HK-2 (cell line): Measurements from ENCODE around the gene SRPK3.

ENCODE experiments used
- DNase-seq: peaks from one replicate; pipeline ENCODE4 v3.0.0-alpha.2; 2018; ENCODE audit not compliant: unreplicated experiment

SRPK3 gene

DNA sequence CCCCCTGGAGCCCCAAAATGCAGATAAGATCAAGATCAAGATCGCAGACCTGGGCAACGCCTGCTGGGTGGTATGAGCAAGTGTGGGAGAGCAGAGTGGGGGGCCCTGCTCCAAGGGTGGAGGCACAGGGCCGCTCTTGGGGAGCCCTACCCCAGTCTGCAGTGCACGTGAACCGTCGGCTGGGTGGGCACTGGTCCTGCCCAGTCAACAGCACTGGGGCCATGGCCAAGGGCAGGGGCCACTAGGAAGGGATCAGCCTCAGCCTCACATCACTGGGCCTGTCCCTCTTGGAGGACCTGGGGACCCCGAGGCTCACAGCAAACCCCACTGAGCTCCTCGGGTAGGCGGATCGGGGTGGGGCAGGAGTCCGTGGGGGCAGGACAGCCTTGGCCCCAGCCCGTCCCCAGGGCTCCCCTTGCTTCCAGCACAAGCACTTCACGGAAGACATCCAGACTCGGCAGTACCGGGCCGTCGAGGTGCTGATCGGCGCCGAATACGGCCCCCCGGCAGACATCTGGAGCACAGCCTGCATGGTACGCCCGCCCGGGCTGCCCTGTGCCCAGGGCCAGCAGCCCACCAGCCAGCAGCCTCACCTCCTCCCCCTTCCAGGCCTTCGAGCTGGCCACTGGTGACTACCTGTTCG is 3.6 kb downstream of the SRPK3 start:
- no peak for DNase-seq

DNA sequence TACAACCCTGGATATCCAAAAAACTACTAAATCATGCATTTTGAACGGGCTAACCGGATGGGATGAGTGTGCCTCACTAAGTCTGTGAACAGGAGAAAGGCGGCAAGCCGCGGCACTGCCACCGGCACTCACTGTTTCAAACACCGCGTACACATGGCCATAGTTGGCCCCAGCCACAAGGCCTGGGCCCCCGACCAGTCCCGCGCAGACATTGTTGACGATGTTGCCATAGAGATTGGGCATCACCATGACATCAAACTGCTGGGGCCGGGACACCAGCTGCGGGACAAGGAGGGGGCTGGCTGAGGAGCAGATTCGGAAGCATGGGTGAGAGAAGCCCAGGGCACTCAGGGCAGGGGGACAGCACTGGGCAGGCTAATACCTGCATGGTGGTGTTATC is 5.8 kb downstream of the SRPK3 start:
- no peak for DNase-seq

DNA sequence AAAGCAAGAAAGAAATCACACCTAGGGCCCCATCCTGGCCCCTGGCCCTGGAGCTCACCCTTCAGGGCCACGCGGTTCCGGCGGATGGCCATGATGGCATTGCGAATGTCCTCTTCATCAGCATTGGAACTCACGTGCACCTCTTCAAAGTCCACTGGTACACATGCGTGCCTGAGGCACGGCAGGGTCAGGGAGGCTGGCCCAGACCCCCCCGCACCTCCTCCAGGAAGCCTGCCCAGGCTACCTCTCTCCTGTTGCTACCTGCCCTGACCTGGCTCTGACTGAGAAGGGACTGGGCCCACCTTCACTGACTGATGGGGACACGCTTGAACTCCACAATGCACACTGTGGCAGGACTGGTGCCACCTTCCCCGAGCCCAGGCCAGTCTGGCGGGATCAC is 8.8 kb downstream of the SRPK3 start:
- DNase-seq = no peak

DNA sequence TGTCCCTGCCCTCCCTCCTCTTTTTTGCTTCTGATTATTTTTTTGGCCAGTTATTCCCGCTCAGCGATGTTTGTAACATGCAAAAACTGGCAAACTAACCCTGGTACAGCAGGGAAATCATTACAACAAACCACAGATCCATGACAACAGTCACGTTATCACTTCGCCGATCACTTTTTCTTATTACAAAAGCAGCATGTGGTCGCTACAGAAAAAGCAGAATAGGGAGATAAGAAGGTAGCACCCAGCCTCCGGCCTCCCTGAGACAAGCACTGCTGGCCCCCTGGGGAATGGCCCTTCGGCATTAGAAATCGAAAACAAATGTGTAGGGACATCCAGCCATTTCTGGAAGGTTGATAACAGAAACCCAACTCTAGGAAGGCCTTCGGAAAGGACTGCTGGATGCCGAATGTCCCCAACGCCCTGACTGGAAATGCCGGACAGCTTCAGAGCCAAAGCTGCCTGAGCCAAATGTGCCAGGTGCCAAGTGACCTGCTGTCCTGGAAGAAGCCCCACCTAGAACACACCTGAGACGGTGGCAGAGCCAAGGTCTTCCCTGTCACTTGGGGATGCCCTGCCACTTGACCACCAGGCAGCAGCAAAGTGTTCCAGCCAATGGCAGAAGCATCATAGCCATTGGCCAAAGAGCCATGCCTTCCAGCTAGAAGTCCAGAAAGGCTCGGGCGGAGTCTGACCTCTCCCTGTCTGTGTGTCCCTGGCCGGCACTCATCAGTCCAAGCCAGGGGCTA is 10.4 kb downstream of the SRPK3 start:
- DNase-seq = no peak

DNA sequence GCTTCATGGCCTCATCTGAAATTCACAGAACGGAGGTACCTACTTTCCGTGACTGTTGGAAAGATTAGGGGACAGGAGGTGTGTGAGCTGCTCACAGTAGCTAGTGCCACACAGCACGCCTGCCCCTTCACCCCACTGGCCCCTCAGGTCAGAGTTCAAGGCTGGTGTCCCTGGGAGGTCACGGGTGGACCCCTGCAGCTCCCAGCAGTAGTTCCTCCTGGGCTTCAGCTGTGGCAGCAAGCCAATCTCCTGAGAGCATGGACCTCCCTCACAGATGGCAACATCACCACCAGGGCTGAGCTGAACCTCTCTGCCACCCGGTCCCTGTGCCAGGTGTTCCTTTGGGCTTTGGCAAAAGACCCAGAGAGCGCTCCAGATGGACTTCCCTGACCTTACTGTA is 11.5 kb downstream of the SRPK3 start:
- DNase-seq = no peak

DNA sequence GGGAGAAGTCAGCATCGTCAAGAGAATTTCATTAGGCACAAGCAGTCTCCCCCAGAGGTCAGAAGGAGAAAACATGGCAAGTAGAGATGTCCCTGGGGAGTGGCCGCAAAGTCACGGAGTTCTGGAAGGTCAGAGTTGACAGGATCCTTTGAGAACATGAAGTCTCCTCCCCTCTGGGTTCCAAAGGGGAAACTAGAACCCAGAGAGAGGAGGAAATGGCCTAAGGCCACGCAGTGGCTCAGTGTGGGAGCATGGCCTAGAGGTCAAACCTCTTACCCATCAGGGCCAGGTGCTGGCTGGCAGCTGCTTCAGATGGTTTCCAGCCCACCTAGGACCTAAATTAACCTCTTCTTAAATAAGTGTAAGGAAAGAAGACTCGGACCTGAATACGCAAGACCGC is 12.4 kb downstream of the SRPK3 start:
- no peak for DNase-seq

DNA sequence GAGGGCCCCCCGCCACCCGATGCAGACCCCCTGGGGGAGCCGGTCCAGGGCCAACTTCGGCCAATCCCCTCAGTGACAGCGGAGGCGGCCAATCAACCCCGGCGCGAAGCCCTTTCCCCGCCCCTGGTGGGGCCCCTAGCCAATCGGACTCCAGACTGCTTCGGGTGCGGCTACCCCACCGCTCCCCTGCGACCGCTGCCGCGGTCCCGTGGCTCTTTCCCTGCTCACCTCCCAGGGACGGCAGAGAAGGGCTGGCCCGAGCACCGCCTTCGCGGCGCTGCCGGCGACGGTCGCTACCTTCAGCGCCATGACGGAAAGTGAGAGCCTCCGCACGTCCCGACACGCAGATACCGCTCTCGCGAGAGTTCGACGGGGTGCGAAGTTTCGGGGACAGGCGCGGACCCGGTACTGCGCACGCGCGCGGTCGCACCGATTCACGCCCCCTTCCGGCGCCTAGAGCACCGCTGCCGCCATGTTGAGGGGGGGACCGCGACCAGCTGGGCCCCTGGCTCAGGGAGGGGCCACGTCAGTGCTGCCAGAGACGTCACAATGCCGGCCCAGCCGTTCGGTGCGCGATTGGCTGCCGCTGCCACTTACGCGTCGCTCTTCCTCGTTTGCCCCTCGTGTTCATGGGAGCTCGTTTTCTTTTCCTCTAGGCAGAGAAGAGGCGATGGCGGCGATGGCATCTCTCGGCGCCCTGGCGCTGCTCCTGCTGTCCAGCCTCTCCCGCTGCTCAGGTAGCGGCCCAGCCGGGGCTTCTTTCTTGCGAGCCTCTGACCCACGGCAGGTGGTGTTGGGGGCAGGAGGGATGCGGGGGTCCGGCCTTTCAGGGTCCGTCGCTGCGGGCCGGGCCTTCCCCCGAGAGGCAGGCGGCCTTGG is 13.4 kb downstream of the SRPK3 start, which contains the start of the genes IDH3G and SSR4:
Gene IDH3G, minus strand, starts transcription at position 358 of the 879 bp plus-strand sequence. Its CDS starts 49 bp downstream, at position 309.
Gene SSR4, plus strand, starts transcription at position 651 of the 879 bp plus-strand sequence. Its CDS starts 20 bp downstream, at position 671.
- peak; percentile 94 for DNase-seq

DNA sequence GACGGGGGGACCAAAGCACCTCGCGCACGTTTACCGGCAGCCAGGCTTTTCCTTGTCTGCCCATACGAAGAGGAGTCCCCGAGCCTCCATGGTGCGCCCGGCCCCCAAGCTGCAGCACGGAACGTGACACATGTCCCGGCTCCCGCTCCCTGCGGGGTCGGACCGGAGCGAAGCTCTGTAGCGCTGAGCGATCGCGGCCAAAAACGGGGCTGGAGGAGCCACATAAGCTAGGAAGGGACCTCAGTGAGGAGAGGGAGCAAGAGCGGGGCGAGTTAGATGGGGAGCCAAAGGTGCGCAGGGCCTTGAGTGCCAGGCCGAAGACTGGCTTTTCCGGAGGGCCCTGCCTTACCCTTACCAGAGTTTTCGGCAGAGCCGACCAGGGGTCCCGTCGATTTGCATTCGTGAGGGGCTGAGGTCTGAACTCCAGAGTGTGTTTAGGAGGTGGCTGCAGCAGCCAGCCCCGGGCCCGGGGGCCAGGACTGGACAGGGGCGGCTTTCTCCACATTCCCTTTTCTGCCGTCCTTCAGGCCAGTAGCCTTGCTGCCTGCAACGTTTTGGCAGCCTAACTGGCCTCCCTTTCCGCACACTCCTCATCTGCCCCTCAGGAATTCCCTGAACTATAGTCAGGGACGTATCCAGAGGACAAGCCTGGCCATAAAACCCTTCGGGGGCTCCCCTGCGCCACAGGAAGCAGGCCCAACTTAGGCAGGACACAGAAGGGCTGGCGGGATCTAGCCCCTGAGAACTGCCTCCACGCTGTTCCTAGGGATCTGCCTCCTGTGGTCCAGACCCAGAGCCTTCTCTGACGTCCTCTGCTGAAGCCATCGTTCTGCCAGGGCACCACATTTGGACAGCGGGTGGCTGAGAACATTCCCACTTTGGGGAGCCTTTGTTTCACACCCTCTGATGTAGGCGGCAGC is 14.3 kb downstream of the SRPK3 start:
- no peak for DNase-seq

DNA sequence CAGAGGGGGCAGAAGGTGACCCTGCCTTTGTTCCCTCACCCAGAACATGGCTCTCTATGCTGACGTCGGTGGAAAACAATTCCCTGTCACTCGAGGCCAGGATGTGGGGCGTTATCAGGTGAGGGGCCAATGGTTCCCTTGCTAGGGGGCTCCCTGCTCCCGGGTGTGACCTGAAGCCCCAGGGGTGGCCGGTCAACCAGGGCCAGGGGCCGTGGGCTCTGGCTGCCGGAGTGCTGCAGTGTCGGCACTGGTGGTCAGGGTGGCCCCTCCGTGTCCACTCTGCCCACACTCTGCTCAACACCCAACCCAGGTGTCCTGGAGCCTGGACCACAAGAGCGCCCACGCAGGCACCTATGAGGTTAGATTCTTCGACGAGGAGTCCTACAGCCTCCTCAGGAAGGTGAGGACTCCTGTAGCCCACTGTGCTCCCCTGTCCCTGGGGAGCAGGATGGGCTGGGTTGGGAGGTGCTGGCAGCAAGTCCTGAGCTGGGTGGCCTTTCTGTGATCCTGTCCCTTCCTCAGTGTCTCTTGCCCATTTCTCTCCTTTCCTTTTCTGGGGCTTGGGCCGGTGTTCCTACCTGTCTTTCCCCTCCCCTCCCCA is 16.7 kb downstream of the SRPK3 start:
- no peak for DNase-seq

DNA sequence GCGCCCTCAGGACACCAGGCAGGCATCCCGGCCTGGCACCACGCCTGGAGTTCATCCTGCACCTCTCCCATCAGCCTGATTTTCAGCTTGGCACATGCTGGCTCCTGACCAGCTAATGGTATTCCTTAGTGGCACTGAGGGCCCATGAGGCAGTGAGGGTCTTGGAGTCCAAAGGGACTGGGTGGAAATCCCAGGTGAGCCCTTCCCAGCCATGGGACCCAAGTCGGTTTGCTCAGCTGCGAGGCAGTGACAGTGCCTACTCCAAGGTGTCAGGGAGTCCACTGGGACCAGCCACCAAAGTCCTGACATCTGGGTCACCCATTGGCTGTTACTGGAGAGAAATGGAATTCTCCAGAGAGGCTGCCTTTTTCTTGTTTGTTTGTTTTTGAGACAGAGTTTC is 18.5 kb downstream of the SRPK3 start:
- no peak for DNase-seq

DNA sequence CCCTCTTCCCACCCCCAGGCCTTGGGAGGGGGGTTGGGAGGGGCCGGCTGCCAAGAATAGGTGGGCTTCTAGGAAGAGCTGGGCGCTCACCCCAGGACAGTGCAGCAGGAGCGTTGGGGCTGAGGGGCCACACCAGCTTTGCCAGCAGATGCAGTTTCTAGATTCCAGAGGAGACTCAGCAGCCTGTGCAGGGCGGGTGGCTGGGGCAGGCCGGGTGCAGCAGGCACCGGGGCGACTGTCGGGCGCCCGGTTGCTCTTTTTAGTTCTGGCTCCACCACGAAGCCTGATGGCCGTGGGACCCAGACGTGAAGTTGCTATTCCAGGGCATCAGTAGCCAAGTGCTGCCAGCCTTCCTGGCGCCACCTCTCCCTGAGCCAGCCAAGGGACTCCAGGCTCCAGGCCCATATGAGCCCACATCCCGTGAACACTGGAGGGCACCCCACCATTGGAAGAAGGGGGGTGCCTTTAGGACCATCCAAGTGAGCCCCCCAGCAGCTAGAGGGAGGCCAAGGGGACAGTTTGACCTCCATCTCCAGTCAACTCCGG is 19.4 kb downstream of the SRPK3 start:
- no peak for DNase-seq

DNA sequence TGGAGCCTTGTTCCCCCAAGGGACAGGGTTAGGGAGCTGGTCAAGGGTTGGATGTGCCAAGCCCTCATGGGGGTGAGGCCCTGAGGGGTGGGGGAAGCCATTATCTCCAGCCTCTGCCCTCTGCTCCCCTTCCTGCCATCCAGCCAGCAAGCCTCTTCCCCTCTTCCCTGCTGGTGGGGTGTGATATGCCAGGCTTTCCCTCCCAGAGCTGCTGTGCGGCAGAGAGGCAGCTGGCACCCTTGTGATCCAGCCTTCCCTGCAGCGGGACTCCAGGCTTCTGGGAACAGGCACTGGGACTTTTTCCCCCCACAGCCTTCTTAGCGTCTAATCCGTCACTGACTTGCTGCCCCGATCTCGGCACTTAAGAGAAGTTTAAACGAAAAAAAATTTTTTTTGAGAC is 19.9 kb downstream of the SRPK3 start:
- no peak for DNase-seq

DNA sequence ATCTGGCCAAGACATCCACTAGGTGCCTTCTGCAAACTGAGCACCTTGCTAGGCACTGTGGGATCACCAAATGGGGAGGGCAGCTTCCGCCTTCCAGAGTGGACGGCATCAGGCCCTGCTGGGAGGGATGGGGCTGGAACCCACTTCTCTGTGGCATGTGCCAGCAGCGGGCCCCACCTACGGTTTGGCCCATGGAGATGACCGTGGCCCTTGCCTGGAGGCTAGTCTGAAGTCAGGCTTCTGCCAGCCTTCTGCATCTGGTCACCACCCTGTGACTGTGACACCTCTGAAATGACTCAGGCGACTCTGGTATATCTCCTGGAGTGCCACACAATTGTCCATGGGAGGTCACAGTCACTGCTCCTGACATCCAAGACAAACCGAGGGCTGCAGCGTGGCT is 20.8 kb downstream of the SRPK3 start:
- DNase-seq = no peak

DNA sequence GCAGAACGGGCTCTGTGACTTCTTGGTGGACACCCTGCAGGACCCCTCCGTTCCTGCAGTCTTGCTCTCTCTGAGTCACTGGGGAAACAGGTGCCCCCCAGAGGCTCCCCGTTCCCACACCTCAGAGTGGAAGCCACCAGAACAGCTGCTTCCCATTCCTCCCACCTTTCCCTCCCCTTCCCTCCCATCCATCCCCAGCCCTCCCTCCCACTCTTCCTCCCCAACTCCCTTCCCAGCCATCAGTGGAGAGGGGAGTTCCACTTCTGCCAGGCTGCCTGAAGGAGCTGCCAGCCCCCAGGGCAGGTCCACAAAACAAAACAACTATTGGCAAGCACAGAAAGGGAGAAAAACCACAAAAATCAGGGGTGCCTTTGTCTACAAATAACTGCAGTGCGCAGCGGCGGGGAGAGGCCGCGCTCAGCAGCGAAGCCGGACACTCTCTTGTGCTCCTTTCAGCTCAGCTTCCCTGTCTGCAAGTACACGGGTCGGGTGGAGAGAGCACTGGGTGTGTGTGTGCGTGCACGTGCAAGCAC is 21.7 kb downstream of the SRPK3 start:
- DNase-seq = no peak

DNA sequence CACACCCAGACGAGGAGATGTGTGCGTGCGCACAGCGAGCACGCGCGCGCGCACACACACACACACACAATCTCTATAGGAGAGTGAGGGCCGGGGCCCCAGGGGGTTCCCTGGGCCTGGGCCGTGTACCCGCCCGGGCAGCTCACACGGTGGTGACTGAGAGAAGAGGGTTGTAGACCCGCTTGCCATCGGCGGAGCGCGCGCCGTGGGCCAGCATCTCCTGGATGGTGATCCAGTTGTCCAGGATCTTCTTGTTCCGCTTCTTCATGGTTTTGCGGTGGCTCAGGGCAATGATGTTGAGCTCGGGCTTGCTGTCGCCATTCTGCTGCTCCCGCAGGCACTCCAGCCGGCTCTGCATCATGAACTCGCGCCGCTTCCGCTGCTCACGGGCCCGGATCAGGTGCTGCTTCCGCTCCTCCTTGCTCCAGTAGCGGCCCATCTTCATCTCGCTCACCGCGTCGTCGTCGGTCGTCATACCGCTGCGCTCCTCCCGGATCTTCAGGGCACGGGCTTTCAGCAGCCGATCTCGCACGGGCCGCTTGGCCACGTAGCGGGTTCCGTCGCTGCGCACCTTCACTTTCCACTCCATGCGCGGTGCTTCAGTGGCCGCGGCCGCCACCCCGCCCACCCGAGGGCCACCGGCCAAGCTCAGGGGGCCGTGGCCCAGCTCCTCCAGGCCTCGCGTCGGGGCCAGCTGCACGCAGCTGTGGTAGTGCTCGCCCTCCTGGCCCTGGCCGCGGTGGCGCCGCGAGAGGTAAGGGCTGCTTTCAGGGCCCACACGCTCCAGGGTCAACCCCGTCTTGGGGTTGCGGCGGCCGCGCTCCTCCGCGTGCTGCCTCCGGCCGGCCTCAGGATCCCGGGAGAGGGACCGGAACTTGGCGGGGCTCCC is 22.6 kb downstream of the SRPK3 start:
- DNase-seq = no peak

DNA sequence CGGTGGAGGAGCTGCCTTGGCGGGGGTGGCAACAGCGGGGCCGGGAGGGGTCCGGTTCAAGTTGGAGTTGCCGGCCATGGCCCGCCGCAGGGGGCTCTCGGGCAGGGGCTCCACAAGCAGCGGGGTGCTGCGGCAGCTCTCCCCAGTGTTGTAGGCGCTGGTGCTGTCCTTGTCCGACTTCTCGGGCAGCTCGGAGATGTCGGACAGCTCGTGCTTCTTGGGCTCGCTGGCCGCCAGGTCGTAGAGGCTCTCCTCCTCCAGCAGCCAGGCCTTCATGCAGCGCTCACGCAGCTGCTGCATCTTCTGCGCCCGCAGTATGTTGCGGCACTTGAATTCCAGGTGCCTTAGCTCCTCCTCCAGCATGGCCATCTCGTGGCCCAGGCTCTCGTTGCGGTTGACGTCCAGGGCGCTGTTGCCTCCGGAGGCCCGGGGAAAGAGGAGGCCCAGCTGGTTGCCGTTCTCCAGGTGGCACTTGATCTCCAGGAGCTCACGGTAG is 23.3 kb downstream of the SRPK3 start:
- DNase-seq = no peak

DNA sequence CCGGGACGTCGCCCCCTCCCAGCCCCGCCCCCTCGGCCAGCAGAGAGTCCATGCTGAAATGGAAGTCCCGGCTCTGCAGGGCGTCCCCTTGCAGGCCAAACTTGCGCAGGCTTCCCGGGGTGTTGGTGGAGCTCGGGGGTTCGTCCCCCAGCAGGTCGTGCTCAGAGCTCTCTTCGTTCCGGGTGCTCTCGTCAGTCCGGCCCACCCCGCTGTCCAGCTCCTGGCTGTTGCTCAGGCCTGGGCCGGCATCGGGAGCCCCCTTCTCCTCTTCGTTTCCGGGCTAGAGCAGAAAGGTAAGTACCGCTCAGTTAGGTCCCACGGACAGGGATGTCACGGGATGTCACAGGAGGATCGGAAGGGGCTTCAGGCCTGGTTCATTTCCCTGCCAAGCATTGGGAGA is 23.8 kb downstream of the SRPK3 start:
- DNase-seq = no peak

DNA sequence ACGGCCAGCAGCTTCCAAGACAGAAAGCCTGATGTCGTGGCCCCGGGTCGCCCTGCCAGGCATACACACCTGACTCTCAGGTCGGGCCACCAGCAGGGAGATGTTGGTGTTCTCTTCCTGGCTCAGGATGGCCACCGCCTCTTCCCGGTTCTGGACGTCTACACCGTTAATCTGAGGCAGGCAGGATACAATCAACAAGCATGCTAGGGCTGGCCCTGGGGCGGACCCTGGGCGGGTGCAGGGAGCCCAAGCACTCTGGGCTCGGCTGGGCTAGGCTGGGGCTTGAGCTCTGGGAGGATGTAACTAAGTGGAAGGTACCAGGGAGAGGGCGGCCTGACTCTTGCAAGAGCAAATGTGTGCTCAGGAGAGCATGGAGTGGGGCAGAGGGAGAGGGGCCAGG is 24.6 kb downstream of the SRPK3 start:
- DNase-seq = no peak

DNA sequence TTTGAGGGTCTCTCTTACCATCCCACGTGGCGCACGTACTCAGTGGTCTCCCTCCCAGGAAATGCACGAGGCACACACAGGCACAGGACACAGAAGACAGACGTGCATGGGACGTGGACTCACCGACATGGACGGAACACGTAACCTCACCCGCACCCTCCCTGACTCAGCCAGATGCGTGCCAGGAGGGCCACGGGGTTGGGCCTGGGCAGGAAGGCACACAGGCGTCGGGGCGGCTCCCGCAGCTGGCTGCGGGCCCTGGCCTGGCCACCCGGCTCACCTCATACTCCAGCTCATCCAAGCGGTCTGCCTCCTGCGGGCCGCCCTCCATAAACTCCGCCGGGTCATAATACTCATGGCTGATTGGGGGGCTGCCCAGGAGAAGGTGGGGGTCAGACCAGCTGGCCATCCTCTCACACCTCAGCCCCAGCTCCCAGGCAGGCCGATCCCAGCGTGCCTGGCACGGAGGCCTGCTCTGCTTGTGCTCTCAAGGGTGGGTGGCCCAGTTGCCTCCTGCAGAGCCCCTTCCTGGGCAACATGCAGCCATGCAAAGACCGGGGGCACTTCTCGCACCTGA is 26.2 kb downstream of the SRPK3 start:
- DNase-seq = no peak
